Activated CD8-positive, alpha-beta memory T cell treated with anti-CD3 and anti-CD28 coated beads, Interleukin-2, amount 50 U/mL, for 4 hours (primary cell): ENCODE data around the gene TAX1BP1.
A peak's percentile ranks its signal among the peaks of the same experiment; 100 is the strongest.
"Not testable (repeated sequence)": the region's sequence is repeated elsewhere in the genome, so short reads cannot be mapped to it uniquely, and the experiment has no call there.

Source experiments
- DNase-seq: peaks from one replicate; pipeline ENCODE4 v3.0.0-alpha.2; 2020

TAX1BP1 gene

DNA sequence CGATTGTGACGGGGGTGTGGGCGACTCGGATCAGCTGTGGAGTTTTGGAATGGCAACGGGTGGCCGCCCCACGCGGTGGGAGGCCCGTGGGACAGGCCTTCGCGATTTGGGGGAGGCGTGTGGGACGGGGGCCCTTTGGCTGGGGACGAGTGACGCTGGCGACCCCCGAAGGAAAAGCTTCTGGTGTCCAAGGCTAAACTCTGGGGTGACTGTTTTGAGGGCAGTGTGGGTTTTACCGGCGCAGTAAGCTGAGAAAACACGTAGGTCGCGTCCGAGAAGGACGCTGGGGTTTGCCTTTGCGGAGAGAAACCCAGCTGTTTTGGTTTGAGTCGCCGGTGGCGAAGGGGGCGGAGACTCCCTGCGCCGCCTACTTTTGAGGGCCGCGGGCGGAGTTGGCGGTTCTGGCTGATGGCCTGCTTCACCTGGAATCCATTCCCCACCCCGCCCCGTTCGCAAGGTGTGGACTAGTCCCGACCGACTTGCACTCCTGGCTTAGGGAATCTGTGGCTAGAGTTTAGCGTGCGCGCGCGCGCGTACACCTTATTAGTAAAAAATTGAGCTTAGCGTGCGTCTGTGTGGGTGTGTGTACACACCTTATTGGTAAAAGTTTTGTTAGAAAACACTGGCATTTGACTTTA, 606 bp downstream of the TAX1BP1 start:
- DNase-seq, result peak; percentile 80

GRCh38 chr7:27742091-27742710, 2.2 kb downstream of the TAX1BP1 start:
- DNase-seq, result not testable (repeated sequence)

- DNase-seq, result no peak
Observed at GRCh38 chr7:27745064-27745583, 5.2 kb downstream of the TAX1BP1 start.

DNA sequence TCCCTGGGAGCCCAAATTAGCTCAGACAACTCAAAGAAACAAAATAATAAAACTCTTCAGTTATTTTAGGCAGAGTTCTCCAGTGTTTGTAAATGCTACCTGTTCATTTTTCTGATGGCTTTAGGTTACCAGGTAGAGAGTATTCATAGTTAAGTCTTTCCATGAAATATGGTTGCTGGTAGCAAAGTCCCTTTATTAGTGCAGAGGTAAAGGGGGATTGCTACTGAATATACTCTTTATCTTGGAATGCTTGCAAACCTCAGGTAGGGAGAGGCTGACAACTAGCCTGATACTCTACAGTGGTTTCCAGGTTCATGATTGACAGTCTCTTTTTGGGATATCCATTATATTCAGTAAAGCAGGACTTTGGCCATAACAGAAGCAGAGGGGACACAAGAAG, 6.5 kb downstream of the TAX1BP1 start:
- DNase-seq, result no peak

- DNase-seq, result no peak
Observed at GRCh38 chr7:27746978-27747377, 7.0 kb downstream of the TAX1BP1 start.

DNA sequence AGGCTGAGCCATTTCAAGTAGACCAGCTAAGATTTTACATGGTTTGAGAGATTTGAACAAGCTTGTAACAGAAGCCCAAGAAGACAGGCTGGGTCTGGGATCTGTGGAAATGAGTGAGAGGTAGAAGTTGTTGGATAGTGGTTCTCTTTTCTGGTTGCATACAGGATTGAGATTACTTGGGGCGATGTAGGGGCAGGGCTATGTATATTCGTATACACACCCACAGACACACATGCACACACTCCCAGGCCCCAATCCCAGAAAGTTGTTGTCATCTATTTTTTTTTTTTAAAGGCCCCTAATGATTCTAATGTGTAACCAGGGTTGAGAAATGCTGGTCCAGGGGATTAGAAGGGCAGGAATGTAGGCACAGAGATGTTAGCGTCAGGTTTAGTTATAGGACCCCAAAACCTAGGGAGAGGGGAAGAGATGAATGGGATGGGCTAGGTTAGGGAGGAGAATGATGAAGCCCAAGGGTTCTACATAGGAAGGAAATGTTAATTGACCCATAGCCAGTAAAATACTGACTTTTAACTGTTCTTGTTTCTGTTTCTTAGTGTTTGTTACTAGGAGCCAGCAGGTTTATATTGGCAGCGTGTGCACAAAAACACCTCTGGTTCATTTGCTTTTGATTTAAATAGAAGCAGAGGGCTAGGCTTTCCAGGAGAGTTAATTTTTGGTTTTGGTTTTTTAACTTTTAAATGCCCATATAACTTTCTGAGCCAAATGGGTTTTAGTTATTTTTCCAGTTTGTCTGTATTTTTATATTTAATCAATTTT, 7.8 kb downstream of the TAX1BP1 start:
- no peak for DNase-seq

GRCh38 chr7:27750316-27750715, 10.4 kb downstream of the TAX1BP1 start:
- no peak for DNase-seq

- no peak for DNase-seq
Observed at GRCh38 chr7:27751888-27752660, 12.1 kb downstream of the TAX1BP1 start.

DNA sequence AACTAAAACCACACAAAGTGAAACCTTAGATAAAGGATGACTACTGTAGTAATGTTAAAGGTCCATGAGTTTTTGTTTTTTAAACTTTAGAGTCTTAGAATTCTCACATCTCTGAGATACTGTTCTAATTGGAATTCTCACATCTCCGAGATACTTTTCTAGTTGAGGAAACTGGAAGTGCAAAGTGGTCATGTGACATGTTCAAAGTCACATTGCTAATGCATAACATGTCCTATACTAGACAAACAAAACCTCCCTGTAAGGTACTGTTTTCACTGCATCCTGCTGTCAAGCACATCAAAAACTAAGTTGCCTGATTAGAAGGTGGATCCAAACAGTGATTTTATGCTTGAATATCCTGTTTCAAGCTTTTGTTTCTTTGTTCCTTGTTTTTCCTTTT, 13.9 kb downstream of the TAX1BP1 start:
- no peak for DNase-seq

- DNase-seq, result no peak
Observed at GRCh38 chr7:27756298-27756697, 16.3 kb downstream of the TAX1BP1 start.

DNA sequence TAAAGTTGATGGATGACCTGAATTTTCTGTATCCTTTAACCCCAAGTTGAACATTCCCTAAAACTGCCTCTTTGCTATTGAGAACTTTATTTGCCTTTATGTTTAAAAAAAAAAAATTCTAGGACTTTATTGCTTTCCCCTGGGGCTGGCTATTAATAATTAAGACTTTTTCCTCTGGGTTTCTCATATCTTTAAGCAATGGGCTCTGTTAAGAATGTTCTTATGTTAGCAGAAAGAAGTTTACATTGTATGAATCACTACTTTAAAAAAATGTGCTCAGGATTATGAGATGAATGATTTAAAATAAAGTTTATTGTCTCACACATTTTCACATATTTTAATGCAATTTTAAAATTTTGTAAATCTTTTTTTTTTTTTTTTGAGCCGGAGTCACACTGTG, 19.5 kb downstream of the TAX1BP1 start:
- no peak for DNase-seq

DNA sequence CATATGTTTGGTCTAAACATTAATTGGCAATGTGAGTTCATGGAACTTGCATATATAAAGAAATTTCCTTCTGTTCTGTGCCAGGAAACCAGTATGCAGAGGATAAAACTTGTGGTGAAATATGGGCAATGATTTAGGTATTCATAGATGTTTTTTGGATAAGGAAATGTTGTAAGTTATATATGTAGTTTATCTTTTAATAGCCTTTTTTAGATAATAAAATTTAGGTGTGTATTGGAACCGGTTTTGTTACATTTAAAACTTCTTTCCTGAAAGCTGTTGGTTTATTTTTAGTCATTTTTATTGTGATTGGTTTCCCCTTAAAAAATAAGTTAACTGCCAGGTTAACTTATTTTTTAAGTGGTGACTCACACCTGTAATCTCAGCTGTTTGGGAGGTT, 22.1 kb downstream of the TAX1BP1 start:
- no peak for DNase-seq

DNA sequence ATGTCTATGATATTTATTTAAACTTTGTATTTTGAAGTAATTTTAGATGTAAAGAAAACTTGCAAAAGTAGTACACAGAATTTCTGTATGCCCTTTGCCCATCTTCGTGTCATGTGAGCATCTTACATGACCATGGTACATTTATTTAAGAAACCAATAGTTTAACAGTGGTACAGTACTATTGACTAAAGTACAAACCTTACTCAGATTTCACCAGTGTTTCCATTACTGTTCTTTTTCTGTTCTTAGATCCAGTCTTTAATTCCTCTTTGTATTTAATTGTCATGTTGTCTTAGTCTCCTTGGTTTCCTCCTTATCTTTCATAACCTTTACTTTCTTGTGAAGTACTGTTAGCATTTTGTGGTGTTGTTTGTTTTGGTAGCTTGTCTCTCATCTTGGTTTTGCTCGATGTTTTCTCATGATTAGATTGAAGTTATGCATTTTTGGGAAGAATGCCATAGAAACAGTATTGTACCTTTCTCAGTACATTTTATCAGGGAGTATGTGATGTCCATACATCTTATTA, 24.1 kb downstream of the TAX1BP1 start:
- DNase-seq, result no peak

DNA sequence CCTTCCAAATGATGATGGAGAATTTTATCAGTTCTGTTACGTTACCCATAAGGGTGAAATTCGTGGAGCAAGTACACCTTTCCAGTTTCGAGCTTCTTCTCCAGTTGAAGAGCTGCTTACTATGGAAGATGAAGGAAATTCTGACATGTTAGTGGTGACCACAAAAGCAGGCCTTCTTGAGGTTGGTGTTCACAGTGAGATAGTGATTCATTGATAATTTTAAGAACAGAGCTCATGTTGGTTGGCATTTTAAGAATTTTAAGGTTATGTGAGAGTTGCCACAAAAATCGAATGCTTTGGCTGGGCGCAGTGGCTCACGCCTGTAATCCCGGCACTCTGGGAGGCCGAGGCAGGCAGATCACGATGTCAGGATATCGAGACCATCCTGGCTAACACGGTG, 25.9 kb downstream of the TAX1BP1 start:
- no peak for DNase-seq

GRCh38 chr7:27767374-27767773, 27.4 kb downstream of the TAX1BP1 start:
- DNase-seq, result no peak

DNA sequence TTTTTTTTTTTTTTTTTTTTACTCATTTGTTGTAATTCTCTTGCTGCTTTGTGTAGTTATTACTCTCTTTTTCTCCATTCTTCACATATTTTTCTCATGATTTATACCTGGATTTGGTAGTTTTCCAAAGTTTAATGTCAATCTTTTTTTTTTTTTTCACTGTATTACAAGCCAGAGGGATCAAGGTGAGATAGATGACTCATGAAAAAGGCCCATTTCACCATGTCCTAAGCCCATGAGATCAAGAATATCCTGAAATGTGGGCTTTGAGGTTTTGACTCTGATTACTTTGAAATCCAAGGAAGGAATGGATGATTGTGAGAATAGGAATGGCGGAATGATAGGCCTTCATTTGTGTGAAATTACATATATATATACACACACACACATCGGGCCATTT, 31.1 kb downstream of the TAX1BP1 start:
- DNase-seq, result no peak

DNA sequence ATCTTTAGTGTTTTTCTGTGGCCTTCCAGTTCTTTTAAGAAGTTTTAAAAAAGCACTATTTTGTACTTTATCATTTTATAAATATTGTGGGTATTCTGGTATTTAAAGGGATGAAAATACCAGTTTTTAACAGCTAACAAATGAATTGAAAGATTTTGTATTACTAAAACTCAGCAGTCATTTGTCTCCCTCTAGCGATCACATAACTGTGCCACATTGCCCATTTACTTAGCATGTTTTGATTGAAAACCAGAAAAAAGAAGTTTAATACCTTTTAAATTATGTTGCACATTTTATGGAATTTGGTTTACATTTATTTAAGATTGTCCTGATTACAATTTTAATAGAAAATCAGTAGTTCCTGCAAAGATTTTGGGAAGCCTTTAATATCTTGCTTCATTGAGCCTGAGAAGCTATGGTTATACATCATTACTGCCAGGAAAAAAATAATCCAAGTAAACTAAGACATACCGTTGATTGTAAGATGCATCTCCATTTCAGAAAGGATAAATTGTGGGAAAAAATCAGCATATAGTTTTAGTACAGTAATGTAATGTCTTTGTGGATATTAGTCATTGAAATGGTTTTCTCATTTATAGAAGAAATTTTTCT, 34.9 kb downstream of the TAX1BP1 start:
- no peak for DNase-seq

GRCh38 chr7:27775782-27776181, 35.8 kb downstream of the TAX1BP1 start:
- no peak for DNase-seq

- DNase-seq, result no peak
Observed at GRCh38 chr7:27777662-27778061, 37.7 kb downstream of the TAX1BP1 start.

DNA sequence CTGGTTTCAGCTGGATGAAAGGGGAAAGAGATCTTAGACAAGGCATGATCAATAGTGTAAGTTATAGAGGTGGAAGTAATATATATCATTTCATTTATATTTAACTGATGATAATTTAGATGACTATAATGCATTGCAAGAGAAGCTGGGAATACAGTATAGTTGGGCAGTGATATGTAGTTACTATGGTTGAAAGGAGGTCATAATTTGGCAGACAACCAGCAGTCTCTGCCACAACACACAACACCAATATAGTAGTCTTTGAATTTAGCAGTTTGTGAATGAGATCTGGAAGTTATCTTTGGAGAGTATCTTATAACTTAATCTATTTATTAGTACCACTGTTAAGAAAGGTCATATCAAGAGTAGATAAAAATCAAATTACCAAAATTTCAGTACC, 39.9 kb downstream of the TAX1BP1 start:
- DNase-seq, result no peak

DNA sequence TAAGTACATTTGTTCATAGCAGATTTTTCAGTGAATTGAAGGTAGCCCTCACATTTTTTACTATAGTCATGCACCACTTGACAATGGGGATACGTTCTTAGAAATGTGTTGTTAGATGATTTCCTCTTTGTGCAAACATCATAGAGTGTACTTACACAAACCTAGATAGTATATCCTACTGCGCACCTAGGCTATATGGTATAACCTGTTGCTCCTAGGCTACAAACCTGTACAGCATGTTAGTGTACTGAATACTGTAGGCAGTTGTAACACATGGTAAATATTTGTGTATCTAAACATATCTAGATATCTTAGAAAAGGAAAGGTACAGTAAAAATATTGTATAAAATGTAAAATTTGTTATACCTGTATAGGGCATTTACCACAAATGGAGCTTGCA, 41.2 kb downstream of the TAX1BP1 start:
- no peak for DNase-seq

GRCh38 chr7:27782849-27783248, 42.9 kb downstream of the TAX1BP1 start:
- no peak for DNase-seq
